ENCODE data around the gene TEX264. TPM values are rescaled to one million over a fixed set of nuclear protein-coding genes. Genes with fewer than 3 reads are reported as not detected.

Gene TEX264
- total and polyA plus RNA-seq, 2 of the 13 experiments (the other 11 are each of a cell fraction or from before 2014, with no cell fraction given) = 35.2 to 52.1 TPM

DNA sequence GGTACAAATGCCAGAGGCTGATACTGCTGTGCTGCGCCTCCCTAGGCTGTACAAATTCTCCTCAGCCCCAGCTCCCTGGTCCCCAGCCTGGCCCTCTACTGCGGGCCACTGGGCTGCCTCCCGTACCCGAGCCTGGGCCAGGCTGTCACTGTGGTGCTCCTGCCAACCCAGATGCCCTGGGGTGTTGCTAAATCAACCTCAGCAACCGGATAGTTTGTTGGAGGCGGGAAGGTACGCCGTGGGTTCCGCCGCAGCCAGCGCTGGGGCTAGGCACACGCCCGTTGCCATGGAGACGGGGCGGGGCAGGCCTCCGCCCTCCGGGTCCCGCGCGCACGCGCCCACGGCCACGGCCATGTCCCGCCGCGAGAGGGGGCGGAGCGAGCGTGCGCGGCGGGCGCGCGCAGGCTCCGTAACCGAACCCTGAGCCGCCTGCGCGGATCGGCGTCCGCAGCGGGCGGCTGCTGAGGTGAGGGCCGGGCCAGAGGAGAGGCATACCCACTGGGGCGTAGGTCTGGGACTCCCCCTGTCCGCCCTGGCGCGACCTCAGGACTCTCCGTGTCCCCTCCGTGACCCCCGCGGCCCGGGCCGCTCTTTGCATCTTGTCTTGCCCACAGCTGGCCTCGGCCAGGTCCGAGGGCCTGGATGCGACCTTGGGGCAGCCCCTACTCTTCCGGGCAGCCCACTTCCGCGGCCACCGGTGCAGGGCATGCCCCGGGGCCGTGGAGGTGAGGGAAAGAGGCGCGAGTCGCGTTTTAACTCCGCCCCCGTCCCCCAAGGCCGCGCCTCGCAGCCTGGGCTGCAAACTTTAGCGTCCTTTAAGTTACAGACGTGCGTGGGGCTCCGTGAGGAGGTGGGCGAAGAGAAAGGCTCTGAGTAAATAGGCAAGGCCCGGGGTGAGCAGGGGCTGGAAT lies at the start of gene TEX264 (continued):
- no peak for TF ChIP-seq GRHL1 (CRISPR knock-in tag; conservative IDR thresholded peaks at IDR 0.05)
- TF ChIP-seq RFX3 (CRISPR knock-in tag; IDR thresholded peaks at IDR 0.05) = peak; percentile 84
- TF ChIP-seq ARID2 (CRISPR knock-in tag; IDR thresholded peaks at IDR 0.05; ENCODE audit: borderline replicate concordance) = peak; percentile 67; the same call in 1 of the 2 replicates
- peak; percentile 50; the same call in 1 of the 2 replicates for TF ChIP-seq ZNF547 (CRISPR knock-in tag; IDR thresholded peaks at IDR 0.05)
- 0 out of 2 replicates have a peak, but pooled peaks have one; percentile 79 for TF ChIP-seq ZNF556 (CRISPR knock-in tag; IDR thresholded peaks at IDR 0.05; ENCODE audit: borderline replicate concordance)
- no peak for TF ChIP-seq XBP1 (CRISPR knock-in tag; IDR thresholded peaks at IDR 0.05)
- peak; percentile 42 for TF ChIP-seq HINFP (CRISPR knock-in tag; IDR thresholded peaks at IDR 0.05; ENCODE audit: low read depth)
- no peak for TF ChIP-seq PRPF4 (IDR thresholded peaks at IDR 0.05; ENCODE audit: low read depth, low read length, poor library complexity, severe bottlenecking)
- no peak for TF ChIP-seq PRDM4 (CRISPR knock-in tag; IDR thresholded peaks at IDR 0.05; ENCODE audit: borderline replicate concordance)
- TF ChIP-seq, protein P1, sequence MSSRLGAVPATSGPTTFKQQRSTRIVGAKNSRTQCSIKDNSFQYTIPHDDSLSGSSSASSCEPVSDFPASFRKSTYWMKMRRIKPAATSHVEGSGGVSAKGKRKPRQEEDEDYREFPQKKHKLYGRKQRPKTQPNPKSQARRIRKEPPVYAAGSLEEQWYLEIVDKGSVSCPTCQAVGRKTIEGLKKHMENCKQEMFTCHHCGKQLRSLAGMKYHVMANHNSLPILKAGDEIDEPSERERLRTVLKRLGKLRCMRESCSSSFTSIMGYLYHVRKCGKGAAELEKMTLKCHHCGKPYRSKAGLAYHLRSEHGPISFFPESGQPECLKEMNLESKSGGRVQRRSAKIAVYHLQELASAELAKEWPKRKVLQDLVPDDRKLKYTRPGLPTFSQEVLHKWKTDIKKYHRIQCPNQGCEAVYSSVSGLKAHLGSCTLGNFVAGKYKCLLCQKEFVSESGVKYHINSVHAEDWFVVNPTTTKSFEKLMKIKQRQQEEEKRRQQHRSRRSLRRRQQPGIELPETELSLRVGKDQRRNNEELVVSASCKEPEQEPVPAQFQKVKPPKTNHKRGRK (CRISPR knock-in tag; IDR thresholded peaks at IDR 0.05) = no peak; the same call in 1 of the 2 replicates
- TF ChIP-seq ZNF264 (CRISPR knock-in tag; IDR thresholded peaks at IDR 0.05) = 0 out of 2 replicates have a peak, but pooled peaks have one; percentile 37
- TF ChIP-seq MAF1 (CRISPR knock-in tag; IDR thresholded peaks at IDR 0.05; ENCODE audit: borderline replicate concordance) = 0 out of 2 replicates have a peak, but pooled peaks have one; percentile 35
- no peak for TF ChIP-seq PHF5A (CRISPR knock-in tag; IDR thresholded peaks at IDR 0.05; ENCODE audit: low read depth, unreplicated experiment)
- TF ChIP-seq ETV5 (CRISPR knock-in tag; IDR thresholded peaks at IDR 0.05; ENCODE audit: borderline replicate concordance) = no peak
- peak; percentile 40; the same call in 1 of the 2 replicates for TF ChIP-seq PAX8 (CRISPR knock-in tag; IDR thresholded peaks at IDR 0.05; ENCODE audit: borderline replicate concordance)
